ENCODE measurements around the gene PTPRN2.

Gene PTPRN2

DNA sequence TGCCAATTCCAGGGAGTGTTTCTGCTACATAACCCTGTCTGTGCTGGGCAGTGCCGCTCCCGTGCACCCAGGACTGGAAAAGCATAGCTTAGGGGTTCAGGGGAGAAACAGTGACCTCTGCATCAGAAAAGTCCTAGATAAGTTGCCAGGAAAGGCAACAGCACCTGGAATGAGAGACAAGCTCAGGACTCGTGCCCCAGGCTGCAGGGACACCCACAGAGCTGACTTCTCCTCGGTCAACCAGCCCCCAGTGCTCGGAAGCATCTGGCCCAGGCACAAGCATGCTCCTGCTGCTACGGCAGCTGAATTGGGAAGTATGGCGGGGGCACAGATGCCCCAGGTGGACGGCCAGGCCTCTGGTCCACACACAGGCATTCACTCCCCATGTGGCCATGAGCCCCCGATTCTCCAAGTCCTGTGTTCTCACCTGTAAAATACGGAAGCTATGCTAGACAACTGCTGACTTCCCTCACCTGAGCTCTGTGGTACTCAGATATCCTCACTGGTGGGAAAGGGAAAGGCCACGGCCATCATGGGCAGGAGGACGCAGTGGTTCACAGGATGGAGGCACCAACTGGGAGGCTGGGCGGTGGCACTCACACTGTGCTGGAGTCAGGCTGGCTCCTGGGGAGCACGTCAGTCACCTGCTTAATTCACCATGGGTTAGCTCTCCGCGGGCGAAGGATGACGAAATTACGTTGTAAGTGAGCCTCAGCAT is 220.5 kb downstream of the PTPRN2 start:
- no peak overlapping the region for H3K4me3 ChIP-seq (ENCODE audit: low read depth, low read length)
- TF ChIP-seq, protein P1, sequence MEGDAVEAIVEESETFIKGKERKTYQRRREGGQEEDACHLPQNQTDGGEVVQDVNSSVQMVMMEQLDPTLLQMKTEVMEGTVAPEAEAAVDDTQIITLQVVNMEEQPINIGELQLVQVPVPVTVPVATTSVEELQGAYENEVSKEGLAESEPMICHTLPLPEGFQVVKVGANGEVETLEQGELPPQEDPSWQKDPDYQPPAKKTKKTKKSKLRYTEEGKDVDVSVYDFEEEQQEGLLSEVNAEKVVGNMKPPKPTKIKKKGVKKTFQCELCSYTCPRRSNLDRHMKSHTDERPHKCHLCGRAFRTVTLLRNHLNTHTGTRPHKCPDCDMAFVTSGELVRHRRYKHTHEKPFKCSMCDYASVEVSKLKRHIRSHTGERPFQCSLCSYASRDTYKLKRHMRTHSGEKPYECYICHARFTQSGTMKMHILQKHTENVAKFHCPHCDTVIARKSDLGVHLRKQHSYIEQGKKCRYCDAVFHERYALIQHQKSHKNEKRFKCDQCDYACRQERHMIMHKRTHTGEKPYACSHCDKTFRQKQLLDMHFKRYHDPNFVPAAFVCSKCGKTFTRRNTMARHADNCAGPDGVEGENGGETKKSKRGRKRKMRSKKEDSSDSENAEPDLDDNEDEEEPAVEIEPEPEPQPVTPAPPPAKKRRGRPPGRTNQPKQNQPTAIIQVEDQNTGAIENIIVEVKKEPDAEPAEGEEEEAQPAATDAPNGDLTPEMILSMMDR (IDR thresholded peaks at IDR 0.05; ENCODE audit: control insufficient read depth, extremely low read depth, insufficient read depth), result no peak
- DNase-seq (ENCODE audit: low read depth), result no peak

DNA sequence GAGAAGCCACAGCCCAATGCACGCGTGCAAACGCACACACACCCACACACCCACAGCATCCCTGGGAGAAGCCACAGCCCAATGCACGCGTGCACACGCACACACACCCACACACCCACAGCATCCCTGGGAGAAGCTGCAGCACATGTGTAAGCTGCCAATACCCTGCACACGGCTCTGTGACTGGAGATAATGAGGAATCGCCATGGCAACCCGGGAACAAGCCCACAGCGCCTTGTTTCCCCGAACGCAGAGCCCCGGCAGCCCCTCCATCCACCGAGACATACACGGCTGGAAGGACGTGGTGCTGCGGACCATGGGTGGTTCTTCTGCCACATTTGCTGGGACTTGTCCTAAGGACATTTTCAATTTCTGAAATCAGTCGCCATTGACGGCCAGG is 221.3 kb downstream of the PTPRN2 start:
- H3K4me3 ChIP-seq (ENCODE audit: low read depth, low read length), result no peak overlapping the region
- TF ChIP-seq, protein P1 (IDR thresholded peaks at IDR 0.05; ENCODE audit: control insufficient read depth, extremely low read depth, insufficient read depth), result no peak
- DNase-seq (ENCODE audit: low read depth), result no peak

DNA sequence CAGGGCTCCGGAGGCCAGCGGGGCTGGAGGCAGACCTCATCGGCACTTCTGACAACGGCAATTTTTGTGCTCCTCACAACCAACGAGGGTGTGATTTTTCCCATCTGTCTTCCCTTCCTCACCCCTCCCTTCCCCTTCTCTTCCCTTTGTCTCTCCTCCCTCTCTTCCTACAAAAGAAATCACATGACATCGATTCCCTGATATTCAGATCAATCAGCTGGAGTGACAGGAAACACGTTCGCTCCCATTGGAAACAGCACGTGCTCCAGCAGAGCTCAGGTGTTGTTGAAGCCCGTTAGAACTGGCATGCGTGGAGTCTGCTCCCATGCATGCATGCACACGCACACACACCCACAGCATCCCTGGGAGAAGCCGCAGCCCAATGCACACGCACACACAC is 222.4 kb downstream of the PTPRN2 start:
- no peak overlapping the region for H3K4me3 ChIP-seq (ENCODE audit: low read depth, low read length)
- TF ChIP-seq, protein P1 (IDR thresholded peaks at IDR 0.05; ENCODE audit: control insufficient read depth, extremely low read depth, insufficient read depth), result no peak

DNA sequence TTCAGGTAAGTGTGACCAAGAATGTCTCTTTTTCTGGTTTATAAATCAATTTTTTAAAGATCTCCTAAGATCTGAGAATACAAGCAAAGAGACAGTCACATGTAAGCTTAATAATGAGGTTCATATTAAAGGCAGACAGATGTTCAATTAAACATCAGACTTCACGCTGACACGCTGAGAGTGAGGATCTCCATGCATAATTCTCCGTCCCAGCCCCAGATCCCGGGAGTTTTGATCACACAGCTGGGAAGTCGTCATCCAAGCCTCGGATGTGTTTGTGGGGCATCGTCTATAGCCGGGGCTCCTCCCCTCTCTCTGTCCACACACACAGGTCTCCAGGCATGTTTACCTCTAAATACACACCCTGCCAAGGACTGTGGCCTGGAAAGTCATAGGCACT is 223.2 kb downstream of the PTPRN2 start:
- no peak overlapping the region for H3K4me3 ChIP-seq (ENCODE audit: low read depth, low read length)
- no peak for DNase-seq (ENCODE audit: low read depth)
- TF ChIP-seq, protein P1 (IDR thresholded peaks at IDR 0.05; ENCODE audit: control insufficient read depth, extremely low read depth, insufficient read depth), result no peak

More for the DNA sequence above, 222.4 kb downstream of the PTPRN2 start:
- DNase-seq (ENCODE audit: low read depth), result no peak

DNA sequence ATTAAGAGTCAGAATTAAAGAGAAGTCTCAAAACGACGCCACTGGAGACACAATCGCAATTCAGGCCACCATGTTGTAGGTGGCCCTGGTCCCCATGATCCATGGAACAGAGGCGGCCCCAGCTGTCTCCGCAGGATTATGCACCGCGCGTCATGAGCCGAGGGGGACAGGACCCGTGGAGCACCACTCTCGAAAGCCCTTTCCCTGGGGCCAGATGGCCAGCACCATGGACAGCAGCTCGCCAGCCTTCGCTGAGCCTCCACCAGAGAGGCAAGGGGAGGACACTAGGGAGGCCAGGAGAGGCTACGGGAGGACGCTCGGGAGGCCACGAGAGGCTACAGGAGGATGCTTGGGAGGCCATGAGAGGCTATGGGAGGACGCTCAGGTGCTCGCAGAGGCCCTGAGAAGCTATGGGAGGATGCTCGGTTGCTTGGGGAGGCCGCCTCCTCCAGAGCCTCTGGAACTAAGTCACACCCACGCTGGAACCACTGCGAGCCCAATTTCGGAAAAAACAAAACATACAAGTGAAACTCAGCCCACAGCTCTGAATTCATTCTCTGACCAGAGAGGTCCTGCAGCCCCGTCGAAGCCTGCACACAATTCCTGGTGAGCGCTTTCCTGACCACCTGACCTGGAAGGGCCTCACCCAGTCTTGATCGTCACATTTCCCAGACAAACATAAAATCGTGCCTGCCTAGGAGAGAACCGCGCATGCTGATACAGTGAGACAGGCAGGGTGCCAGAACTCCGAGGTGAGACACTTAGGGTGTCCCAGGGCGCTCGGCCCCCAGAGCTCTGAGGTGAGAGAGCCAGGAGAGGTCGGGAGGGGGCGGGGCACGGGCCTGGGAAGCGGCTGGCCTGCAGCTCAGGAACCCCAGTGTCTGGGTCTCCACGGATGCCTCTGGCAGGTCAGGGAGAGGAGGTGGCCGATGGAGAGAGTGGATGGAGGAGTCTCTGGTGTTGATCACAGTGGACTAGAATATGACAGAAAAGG is 224.4 kb downstream of the PTPRN2 start:
- DNase-seq (ENCODE audit: low read depth), result no peak
- TF ChIP-seq, protein P1 (IDR thresholded peaks at IDR 0.05; ENCODE audit: control insufficient read depth, extremely low read depth, insufficient read depth), result no peak
- H3K4me3 ChIP-seq (ENCODE audit: low read depth, low read length), result no peak overlapping the region

DNA sequence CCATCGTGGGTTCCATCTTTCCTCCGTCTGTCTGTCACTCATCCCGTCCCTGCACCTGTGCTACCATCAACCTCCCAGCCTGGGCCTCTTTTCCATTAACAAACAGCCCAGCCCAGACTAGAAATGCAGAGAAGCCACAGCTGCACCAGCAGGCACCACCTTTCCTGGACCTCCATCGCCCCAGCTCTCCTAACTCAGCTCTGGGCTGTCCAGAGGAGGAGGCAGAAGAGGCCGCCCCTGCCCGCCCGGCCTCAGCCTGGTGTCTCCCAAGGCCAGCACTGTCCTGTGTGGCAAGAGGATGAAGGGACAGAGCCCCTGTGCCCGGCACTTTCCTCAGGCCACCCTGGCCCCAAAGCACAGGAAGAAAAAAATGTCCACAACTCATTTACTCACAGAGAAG is 225.6 kb downstream of the PTPRN2 start:
- DNase-seq (ENCODE audit: low read depth), result no peak
- TF ChIP-seq, protein P1 (IDR thresholded peaks at IDR 0.05; ENCODE audit: control insufficient read depth, extremely low read depth, insufficient read depth), result no peak
- H3K4me3 ChIP-seq (ENCODE audit: low read depth, low read length), result no peak overlapping the region

All from LNCaP clone FGC (cell line).